ENCODE results near the gene RXFP1.

The RXFP1 gene

DNA sequence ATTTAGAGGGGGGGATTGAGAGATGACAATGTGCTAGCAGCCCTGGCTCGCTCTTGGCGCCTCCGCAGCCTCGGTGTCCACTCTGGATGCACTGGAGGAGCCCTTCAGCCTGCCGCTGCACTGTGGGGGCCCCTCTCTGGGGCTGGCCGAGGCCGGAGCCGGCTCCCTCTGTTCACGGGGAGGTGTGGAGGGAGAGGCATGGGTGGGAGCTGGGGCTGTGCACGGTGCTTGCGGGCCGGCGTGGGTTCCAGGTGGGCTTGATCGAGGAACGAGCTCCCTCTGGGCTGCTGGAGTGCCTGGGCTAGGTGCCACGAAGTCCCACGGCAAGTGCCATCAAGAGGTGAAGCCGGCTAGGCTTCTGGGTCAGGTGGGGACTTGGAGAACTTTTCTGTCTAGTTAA, 143.1 kb downstream of the RXFP1 start:
- ATAC-seq: no peak
- TF ChIP-seq, protein P1, sequence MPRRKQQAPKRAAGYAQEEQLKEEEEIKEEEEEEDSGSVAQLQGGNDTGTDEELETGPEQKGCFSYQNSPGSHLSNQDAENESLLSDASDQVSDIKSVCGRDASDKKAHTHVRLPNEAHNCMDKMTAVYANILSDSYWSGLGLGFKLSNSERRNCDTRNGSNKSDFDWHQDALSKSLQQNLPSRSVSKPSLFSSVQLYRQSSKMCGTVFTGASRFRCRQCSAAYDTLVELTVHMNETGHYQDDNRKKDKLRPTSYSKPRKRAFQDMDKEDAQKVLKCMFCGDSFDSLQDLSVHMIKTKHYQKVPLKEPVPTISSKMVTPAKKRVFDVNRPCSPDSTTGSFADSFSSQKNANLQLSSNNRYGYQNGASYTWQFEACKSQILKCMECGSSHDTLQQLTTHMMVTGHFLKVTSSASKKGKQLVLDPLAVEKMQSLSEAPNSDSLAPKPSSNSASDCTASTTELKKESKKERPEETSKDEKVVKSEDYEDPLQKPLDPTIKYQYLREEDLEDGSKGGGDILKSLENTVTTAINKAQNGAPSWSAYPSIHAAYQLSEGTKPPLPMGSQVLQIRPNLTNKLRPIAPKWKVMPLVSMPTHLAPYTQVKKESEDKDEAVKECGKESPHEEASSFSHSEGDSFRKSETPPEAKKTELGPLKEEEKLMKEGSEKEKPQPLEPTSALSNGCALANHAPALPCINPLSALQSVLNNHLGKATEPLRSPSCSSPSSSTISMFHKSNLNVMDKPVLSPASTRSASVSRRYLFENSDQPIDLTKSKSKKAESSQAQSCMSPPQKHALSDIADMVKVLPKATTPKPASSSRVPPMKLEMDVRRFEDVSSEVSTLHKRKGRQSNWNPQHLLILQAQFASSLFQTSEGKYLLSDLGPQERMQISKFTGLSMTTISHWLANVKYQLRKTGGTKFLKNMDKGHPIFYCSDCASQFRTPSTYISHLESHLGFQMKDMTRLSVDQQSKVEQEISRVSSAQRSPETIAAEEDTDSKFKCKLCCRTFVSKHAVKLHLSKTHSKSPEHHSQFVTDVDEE (CRISPR knock-in tag; IDR thresholded peaks at IDR 0.05): no peak
- TF ChIP-seq ESRRG (CRISPR knock-in tag; IDR thresholded peaks at IDR 0.05) (no peak), OSR1 (CRISPR knock-in tag; IDR thresholded peaks at IDR 0.05) (no peak), ZNF8 (CRISPR knock-in tag; IDR thresholded peaks at IDR 0.05) (no peak), CSDC2 (CRISPR knock-in tag; IDR thresholded peaks at IDR 0.05) (no peak), SNAI2 (CRISPR knock-in tag; IDR thresholded peaks at IDR 0.05) (no peak), ZC3H10 (CRISPR knock-in tag; IDR thresholded peaks at IDR 0.05) (no peak), GLIS3 (CRISPR knock-in tag; IDR thresholded peaks at IDR 0.05) (no peak), TOX (CRISPR knock-in tag; IDR thresholded peaks at IDR 0.05; ENCODE audit: borderline replicate concordance) (no peak), ZNF565 (CRISPR knock-in tag; conservative IDR thresholded peaks at IDR 0.05; ENCODE audit: low read depth) (no peak), ARNTL (CRISPR knock-in tag; IDR thresholded peaks at IDR 0.05; ENCODE audit: borderline replicate concordance, low read depth) (no peak), ZFP3 (CRISPR knock-in tag; IDR thresholded peaks at IDR 0.05) (no peak), ZFP30 (CRISPR knock-in tag; IDR thresholded peaks at IDR 0.05) (no peak), PPARA (CRISPR knock-in tag; IDR thresholded peaks at IDR 0.05; ENCODE audit: borderline replicate concordance) (no peak), ISL1 (CRISPR knock-in tag; IDR thresholded peaks at IDR 0.05) (no peak), BACH2 (CRISPR knock-in tag; IDR thresholded peaks at IDR 0.05; ENCODE audit: borderline replicate concordance) (no peak)
- TF ChIP-seq, protein P2, sequence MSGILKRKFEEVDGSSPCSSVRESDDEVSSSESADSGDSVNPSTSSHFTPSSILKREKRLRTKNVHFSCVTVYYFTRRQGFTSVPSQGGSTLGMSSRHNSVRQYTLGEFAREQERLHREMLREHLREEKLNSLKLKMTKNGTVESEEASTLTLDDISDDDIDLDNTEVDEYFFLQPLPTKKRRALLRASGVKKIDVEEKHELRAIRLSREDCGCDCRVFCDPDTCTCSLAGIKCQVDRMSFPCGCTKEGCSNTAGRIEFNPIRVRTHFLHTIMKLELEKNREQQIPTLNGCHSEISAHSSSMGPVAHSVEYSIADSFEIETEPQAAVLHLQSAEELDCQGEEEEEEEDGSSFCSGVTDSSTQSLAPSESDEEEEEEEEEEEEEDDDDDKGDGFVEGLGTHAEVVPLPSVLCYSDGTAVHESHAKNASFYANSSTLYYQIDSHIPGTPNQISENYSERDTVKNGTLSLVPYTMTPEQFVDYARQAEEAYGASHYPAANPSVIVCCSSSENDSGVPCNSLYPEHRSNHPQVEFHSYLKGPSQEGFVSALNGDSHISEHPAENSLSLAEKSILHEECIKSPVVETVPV (CRISPR knock-in tag; IDR thresholded peaks at IDR 0.05): no peak
- TF ChIP-seq, protein P3, sequence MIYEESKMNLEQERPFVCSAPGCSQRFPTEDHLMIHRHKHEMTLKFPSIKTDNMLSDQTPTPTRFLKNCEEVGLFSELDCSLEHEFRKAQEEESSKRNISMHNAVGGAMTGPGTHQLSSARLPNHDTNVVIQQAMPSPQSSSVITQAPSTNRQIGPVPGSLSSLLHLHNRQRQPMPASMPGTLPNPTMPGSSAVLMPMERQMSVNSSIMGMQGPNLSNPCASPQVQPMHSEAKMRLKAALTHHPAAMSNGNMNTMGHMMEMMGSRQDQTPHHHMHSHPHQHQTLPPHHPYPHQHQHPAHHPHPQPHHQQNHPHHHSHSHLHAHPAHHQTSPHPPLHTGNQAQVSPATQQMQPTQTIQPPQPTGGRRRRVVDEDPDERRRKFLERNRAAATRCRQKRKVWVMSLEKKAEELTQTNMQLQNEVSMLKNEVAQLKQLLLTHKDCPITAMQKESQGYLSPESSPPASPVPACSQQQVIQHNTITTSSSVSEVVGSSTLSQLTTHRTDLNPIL (CRISPR knock-in tag; IDR thresholded peaks at IDR 0.05; ENCODE audit: low read depth): no peak
- TF ChIP-seq, protein P4, sequence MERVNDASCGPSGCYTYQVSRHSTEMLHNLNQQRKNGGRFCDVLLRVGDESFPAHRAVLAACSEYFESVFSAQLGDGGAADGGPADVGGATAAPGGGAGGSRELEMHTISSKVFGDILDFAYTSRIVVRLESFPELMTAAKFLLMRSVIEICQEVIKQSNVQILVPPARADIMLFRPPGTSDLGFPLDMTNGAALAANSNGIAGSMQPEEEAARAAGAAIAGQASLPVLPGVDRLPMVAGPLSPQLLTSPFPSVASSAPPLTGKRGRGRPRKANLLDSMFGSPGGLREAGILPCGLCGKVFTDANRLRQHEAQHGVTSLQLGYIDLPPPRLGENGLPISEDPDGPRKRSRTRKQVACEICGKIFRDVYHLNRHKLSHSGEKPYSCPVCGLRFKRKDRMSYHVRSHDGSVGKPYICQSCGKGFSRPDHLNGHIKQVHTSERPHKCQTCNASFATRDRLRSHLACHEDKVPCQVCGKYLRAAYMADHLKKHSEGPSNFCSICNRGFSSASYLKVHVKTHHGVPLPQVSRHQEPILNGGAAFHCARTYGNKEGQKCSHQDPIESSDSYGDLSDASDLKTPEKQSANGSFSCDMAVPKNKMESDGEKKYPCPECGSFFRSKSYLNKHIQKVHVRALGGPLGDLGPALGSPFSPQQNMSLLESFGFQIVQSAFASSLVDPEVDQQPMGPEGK (CRISPR knock-in tag; IDR thresholded peaks at IDR 0.05; ENCODE audit: borderline replicate concordance): no peak

DNA sequence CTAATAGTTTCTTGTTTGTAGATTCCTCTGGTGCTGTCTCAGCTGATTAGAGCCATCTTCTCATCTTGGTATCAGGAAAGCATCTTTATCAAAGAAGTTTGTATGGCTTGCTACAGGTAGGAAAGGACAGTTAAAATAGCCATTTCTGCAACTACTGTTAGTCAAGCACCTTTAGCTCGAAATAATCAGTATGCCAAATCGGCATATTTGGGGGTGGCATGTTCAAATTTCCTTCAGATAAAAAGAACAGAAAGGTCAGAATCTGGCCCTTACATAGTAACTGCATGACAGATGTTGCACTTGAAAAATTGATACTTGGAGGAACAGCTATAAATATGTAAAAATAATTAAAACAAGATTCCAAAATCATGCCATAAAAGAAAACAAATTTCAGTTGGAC, 145.2 kb downstream of the RXFP1 start:
- ATAC-seq: no peak
- TF ChIP-seq, protein P2 (CRISPR knock-in tag; IDR thresholded peaks at IDR 0.05): no peak
- TF ChIP-seq TOX (CRISPR knock-in tag; IDR thresholded peaks at IDR 0.05; ENCODE audit: borderline replicate concordance) (no peak), GLIS3 (CRISPR knock-in tag; IDR thresholded peaks at IDR 0.05) (no peak), ARNTL (CRISPR knock-in tag; IDR thresholded peaks at IDR 0.05; ENCODE audit: borderline replicate concordance, low read depth) (no peak), ZC3H10 (CRISPR knock-in tag; IDR thresholded peaks at IDR 0.05) (no peak), CSDC2 (CRISPR knock-in tag; IDR thresholded peaks at IDR 0.05) (no peak), ZFP3 (CRISPR knock-in tag; IDR thresholded peaks at IDR 0.05) (no peak), ZFP30 (CRISPR knock-in tag; IDR thresholded peaks at IDR 0.05) (no peak), PPARA (CRISPR knock-in tag; IDR thresholded peaks at IDR 0.05; ENCODE audit: borderline replicate concordance) (no peak), SNAI2 (CRISPR knock-in tag; IDR thresholded peaks at IDR 0.05) (no peak), BACH2 (CRISPR knock-in tag; IDR thresholded peaks at IDR 0.05; ENCODE audit: borderline replicate concordance) (no peak), RARB (CRISPR knock-in tag; IDR thresholded peaks at IDR 0.05) (no peak), TCF4 (CRISPR knock-in tag; IDR thresholded peaks at IDR 0.05; ENCODE audit: borderline replicate concordance) (no peak), ZNF8 (CRISPR knock-in tag; IDR thresholded peaks at IDR 0.05) (no peak)
- TF ChIP-seq, protein P1 (CRISPR knock-in tag; IDR thresholded peaks at IDR 0.05): no peak
- TF ChIP-seq, protein P3 (CRISPR knock-in tag; IDR thresholded peaks at IDR 0.05; ENCODE audit: low read depth): no peak
- TF ChIP-seq, protein P4 (CRISPR knock-in tag; IDR thresholded peaks at IDR 0.05; ENCODE audit: borderline replicate concordance): no peak

All from SK-N-SH treated with all-trans-retinoic acid at 6 μM for 48 hours (cell line).